ENCODE results near the gene MEOX2. TPM values are rescaled to one million over a fixed set of nuclear protein-coding genes. Genes with fewer than 3 reads are reported as not detected.

The MEOX2 gene
- polyA plus RNA-seq, 3 donors = 0.78 to 3.5 (median 1.3) TPM

- no peak for DNase-seq
Observed at GRCh38 chr7:15620491-15621185, 65.8 kb downstream of the MEOX2 start.

GRCh38 chr7:15618275-15618674, 68.2 kb downstream of the MEOX2 start:
- no peak for DNase-seq

- DNase-seq = no peak
Observed at GRCh38 chr7:15612205-15612604, 74.3 kb downstream of the MEOX2 start.

GRCh38 chr7:15610503-15610902, 76.0 kb downstream of the MEOX2 start:
- DNase-seq = no peak

- no peak for DNase-seq
Observed at GRCh38 chr7:15609287-15609686, 77.2 kb downstream of the MEOX2 start.

- DNase-seq = no peak
Observed at GRCh38 chr7:15607529-15608210, 78.8 kb downstream of the MEOX2 start.

- DNase-seq = no peak
Observed at GRCh38 chr7:15606561-15606960, 79.9 kb downstream of the MEOX2 start.

GRCh38 chr7:15604166-15604565, 82.3 kb downstream of the MEOX2 start:
- no peak for DNase-seq

GRCh38 chr7:15603124-15603523, 83.4 kb downstream of the MEOX2 start:
- no peak for DNase-seq

- no peak for DNase-seq
Observed at GRCh38 chr7:15602236-15602635, 84.2 kb downstream of the MEOX2 start.

- no peak for DNase-seq
Observed at GRCh38 chr7:15601175-15601574, 85.3 kb downstream of the MEOX2 start.

GRCh38 chr7:15600298-15600697, 86.2 kb downstream of the MEOX2 start:
- DNase-seq = no peak

GRCh38 chr7:15594461-15594860, 92.0 kb downstream of the MEOX2 start:
- no peak for DNase-seq

GRCh38 chr7:15593382-15593781, 93.1 kb downstream of the MEOX2 start:
- no peak for DNase-seq

- no peak for DNase-seq
Observed at GRCh38 chr7:15586266-15586665, 100.2 kb downstream of the MEOX2 start.

GRCh38 chr7:15584575-15584974, 101.9 kb downstream of the MEOX2 start:
- DNase-seq = no peak

- DNase-seq = no peak
Observed at GRCh38 chr7:15582773-15583172, 103.7 kb downstream of the MEOX2 start.

GRCh38 chr7:15581352-15581951, 105.0 kb downstream of the MEOX2 start:
- no peak for DNase-seq

GRCh38 chr7:15580604-15581351, 105.7 kb downstream of the MEOX2 start:
- DNase-seq = no peak

- DNase-seq = no peak
Observed at GRCh38 chr7:15577600-15577999, 108.9 kb downstream of the MEOX2 start.

- no peak for DNase-seq
Observed at GRCh38 chr7:15571301-15571878, 115.1 kb downstream of the MEOX2 start.

GRCh38 chr7:15567652-15568051, 118.8 kb downstream of the MEOX2 start:
- no peak for DNase-seq

Measured in renal pelvis (tissue), 4 donors.